ENCODE results near the gene LILRA5. TPM values are rescaled to one million over a fixed set of nuclear protein-coding genes. Genes with fewer than 3 reads are reported as not detected.
"Not testable (repeated sequence)": the region's sequence is repeated elsewhere in the genome, so short reads cannot be mapped to it uniquely, and the experiment has no call there.

The LILRA5 gene
- total RNA-seq, 1 donor from 2014 or later = not detected

DNA sequence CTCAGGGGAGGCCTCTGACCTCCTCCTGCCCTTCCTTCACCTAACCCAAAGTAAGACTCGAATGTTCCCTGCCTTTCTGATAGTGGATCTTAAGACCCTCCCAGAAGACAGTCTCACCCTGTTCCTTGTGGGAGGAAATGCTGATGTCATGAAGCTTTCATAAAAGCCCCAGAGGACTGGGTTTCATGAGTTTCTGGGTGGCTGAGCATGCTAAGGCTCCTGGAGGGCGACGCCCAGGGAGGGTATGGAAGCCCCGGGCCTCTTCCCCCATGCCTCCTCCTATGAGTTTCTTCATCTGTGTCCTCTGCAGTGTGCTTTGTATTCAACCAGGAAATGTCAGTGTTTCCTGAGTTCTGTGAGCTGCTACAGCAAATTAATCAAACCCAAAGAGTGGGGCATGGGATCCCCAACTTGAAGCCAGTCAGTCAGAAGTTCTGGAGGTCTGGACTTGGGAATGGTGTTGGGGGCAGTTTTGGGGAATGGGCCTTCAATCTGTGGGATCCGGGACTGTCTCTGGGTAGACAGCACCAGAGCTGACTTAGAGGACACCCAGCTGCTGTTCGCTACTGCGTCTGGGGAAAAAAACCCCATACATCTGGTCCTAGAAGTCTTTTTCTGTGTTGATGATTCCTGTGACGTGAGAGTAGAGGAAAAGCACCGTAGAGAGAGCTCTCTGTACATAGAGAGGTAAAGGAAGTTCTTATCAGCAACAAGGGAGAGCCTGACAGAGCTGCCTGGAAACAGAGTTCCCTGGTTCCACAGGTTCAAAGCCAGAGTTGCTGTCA, 30.1 kb downstream of the LILRA5 start:
- H3K4me3 Mint-ChIP-seq = no peak overlapping the region
- no peak for DNase-seq (ENCODE audit: low read depth, low spot score)
- no peak overlapping the region for H3K27ac Mint-ChIP-seq (ENCODE audit: unreplicated experiment)
- TF ChIP-seq, protein P1, sequence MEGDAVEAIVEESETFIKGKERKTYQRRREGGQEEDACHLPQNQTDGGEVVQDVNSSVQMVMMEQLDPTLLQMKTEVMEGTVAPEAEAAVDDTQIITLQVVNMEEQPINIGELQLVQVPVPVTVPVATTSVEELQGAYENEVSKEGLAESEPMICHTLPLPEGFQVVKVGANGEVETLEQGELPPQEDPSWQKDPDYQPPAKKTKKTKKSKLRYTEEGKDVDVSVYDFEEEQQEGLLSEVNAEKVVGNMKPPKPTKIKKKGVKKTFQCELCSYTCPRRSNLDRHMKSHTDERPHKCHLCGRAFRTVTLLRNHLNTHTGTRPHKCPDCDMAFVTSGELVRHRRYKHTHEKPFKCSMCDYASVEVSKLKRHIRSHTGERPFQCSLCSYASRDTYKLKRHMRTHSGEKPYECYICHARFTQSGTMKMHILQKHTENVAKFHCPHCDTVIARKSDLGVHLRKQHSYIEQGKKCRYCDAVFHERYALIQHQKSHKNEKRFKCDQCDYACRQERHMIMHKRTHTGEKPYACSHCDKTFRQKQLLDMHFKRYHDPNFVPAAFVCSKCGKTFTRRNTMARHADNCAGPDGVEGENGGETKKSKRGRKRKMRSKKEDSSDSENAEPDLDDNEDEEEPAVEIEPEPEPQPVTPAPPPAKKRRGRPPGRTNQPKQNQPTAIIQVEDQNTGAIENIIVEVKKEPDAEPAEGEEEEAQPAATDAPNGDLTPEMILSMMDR (conservative IDR thresholded peaks at IDR 0.05) = no peak
- H3K9me3 Mint-ChIP-seq = no peaks in the 10 kb centered on the region
- H3K27me3 Mint-ChIP-seq (ENCODE audit: low read depth) = peaks cover 55% of the 10 kb centered on the region
- H3K36me3 Mint-ChIP-seq (ENCODE audit: low read depth) = no peaks in the 10 kb centered on the region
- H3K4me1 Mint-ChIP-seq = no peaks in the 10 kb centered on the region

DNA sequence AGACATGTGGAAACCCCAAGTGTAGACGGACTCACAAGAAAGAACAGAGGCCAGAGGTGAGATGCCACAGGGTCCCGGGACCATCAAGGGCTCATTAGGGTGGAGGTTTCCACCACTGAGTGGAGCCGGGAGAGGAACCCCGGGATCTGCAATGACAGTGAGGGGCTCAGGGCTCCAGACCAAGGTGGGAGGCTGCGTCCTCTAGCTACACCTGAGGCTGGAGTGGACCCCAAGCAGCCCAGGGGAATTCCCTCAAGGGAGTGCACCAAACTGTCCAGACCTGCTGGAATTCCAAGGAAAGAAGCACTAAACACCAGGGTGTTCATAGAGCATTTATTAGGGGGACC, 31.3 kb downstream of the LILRA5 start:
- H3K4me3 Mint-ChIP-seq; H3K36me3 Mint-ChIP-seq (ENCODE audit: low read depth); H3K27ac Mint-ChIP-seq (ENCODE audit: unreplicated experiment); H3K4me1 Mint-ChIP-seq; H3K9me3 Mint-ChIP-seq; DNase-seq (ENCODE audit: low read depth, low spot score): not testable (repeated sequence)
- H3K27me3 Mint-ChIP-seq (ENCODE audit: low read depth) = peaks cover 43% of the 10 kb centered on the region

DNA sequence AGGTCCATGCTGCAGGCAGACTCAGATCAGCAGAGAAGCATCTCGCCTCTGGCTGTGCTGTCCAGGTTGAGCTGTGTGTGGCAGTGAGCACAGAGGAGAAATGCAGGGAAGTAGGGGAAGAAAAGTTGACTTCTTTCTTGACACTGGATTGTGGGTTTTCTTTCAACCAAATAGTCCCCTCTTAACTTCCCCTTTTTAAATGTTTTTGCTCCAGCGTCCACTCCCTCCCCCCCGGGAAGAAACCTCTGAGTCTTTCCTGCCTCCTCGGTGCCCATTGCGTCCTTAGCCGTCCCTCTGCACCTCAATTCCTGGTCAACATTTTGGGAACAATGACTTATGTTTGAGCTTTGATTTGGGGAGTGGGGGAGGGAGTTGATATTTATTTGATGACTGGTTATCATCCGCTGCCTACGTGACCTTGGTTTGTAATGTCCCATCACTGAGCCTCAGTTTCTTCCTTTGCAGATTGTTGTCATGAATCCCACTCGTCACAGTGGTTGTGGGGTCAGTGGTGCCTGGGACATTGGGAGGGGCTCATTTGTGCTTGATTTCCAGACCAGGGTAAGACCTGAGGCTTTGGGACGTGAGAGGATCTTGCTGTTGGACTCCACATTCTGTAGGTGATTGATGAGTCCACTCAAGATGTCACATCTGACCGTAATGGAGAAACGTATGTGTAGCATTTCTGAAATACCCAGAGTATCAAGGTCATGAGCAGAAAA, 31.8 kb downstream of the LILRA5 start, which contains the start of gene LILRB2:
Gene LILRB2, minus strand, starts transcription at position 104 of the 722 bp plus-strand sequence. CDS start 614 bp downstream, outside the sequence.
- H3K27me3 Mint-ChIP-seq (ENCODE audit: low read depth) = peaks cover 45% of the 10 kb centered on the region
- no peak for DNase-seq (ENCODE audit: low read depth, low spot score)
- no peak within 1 kb of the TSS for H3K27ac Mint-ChIP-seq (ENCODE audit: unreplicated experiment)
- no peaks in the 10 kb centered on the region for H3K4me1 Mint-ChIP-seq
- H3K9me3 Mint-ChIP-seq = no peaks in the 10 kb centered on the region
- TF ChIP-seq, protein P1 (conservative IDR thresholded peaks at IDR 0.05) = no peak
- no peaks in the 10 kb centered on the region for H3K36me3 Mint-ChIP-seq (ENCODE audit: low read depth)
- H3K4me3 Mint-ChIP-seq = no peak within 1 kb of the TSS

DNA sequence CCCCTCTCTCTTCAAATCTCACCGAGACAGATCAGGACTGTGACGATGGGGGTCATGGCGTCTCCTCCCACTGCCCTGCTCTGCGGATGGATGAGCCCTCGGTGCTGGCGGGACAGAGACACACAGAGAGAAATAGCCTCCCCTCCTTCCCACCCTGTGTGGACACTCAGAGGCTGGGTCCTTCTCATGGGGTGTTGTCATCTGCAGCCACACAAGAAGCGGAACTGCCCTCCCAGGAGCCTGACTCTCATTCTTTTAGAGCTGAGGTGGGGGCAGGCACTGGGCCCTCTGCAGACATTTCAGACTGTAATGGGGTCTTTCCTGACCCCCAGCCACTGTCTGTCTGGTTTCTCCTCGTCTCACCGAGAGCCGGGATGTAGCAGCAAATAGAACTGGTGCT, 32.5 kb downstream of the LILRA5 start:
- not testable (repeated sequence) for H3K4me3 Mint-ChIP-seq; H3K4me1 Mint-ChIP-seq; H3K9me3 Mint-ChIP-seq; DNase-seq (ENCODE audit: low read depth, low spot score); H3K36me3 Mint-ChIP-seq (ENCODE audit: low read depth); H3K27ac Mint-ChIP-seq (ENCODE audit: unreplicated experiment)
- H3K27me3 Mint-ChIP-seq (ENCODE audit: low read depth) = peaks cover 45% of the 10 kb centered on the region

DNA sequence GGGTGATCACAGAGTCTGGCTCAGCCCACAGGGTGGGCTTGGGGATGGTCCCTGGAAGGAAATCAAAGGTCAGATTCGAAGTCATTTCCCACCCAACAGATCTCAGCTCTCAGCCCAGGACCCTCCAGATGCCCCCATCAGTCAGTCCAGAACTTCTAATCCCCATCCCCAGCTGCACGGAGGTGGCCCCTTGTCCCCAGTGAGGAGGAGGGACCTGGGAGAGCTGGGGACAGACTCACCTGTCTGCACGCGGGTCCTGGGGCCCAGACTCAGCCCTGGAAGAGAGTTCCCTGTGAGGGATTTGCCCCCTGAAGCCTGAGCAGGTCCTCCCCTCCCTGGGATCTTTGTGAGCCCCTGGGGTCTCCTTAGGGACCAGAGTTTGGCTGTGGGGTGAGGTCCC, 32.9 kb downstream of the LILRA5 start:
- H3K4me1 Mint-ChIP-seq; H3K9me3 Mint-ChIP-seq; H3K27ac Mint-ChIP-seq (ENCODE audit: unreplicated experiment); DNase-seq (ENCODE audit: low read depth, low spot score); H3K4me3 Mint-ChIP-seq; H3K36me3 Mint-ChIP-seq (ENCODE audit: low read depth): not testable (repeated sequence)
- H3K27me3 Mint-ChIP-seq (ENCODE audit: low read depth) = peaks cover 45% of the 10 kb centered on the region

DNA sequence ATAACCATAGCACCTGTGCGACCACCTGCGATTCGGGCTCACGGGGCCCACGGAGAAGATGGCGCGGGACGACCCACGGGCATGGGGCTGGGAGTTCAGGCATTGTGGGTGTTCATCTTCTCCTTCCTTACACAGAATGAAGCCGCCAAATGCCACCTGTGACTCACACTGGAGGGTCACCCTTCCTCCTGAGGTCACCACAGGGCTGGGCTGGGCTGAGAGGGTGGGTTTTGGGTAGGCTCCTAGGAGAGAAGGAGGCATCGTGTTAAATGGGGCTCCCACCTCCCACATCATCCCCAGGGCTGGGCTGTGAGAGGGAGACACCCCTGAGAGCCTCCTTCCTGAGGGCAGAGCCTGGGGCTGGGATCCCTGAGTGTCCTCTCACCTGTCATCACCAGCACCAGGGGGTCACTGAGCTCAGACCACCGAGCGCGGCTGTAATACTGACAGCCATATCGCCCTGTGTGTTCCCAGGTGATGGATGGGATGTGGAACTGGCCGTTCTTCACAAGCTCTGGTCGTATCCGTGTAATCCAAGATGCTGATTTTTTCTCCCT, 33.5 kb downstream of the LILRA5 start:
- TF ChIP-seq, protein P1 (conservative IDR thresholded peaks at IDR 0.05) = no peak
- Mint-ChIP-seq H3K9me3 (no peaks in the 10 kb centered on the region), H3K36me3 (ENCODE audit: low read depth) (no peaks in the 10 kb centered on the region), H3K4me1 (no peaks in the 10 kb centered on the region), H3K27ac (ENCODE audit: unreplicated experiment) (no peak overlapping the region), H3K27me3 (ENCODE audit: low read depth) (peaks cover 40% of the 10 kb centered on the region), H3K4me3 (no peak overlapping the region)
- no peak for DNase-seq (ENCODE audit: low read depth, low spot score)

DNA sequence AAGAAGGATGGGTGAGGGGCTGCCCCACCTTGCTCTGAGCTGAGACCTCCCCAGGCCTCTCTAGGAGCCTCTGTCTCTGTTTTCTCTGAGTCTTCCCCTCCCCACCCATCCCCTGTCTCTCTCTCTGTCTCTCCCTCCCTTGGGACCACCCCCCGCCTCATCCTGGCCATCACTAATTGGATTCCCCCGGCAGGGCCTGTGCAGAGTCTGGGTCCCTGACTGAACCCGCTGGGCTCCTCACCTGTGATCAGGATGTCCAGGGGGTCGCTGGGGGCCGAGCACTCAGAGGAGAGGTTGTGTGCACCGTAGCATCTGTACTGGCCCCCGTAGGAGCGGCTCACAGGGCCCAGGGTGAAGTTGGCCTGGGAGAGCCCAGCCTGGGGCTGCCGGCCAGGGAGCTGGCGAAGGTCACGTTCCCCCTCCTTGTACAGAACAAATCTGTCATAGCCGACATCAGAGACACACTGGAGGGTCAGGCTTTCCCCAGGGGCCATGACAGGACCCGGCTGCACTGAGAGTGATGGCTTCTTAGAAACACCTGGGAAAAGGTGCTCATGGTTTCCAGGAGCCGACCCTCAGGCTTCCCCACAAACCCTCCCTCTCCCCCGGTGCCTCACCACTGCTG, 34.3 kb downstream of the LILRA5 start:
- H3K4me3 Mint-ChIP-seq; DNase-seq (ENCODE audit: low read depth, low spot score); H3K4me1 Mint-ChIP-seq; H3K36me3 Mint-ChIP-seq (ENCODE audit: low read depth); H3K27ac Mint-ChIP-seq (ENCODE audit: unreplicated experiment); H3K9me3 Mint-ChIP-seq: not testable (repeated sequence)
- peaks cover 42% of the 10 kb centered on the region for H3K27me3 Mint-ChIP-seq (ENCODE audit: low read depth)

DNA sequence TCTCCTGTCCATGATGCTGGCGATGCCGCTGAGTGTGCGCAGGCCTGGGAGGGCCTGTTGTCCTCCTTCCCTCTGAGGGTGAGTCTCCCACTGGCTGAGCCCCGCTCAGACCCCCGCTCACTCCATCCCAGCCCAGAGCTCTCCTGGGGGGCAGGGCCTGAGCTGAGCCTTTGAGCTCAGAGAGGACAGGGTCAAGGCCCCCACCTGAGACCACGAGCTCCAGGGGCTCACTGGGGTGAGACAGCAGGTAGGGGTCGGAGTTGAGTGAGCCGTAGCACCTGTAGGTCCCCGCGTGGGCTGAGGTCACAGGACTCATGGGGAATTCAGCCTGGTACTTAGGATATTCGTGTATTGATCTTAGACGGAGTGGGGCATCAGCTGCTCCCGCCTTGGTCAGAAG, 34.9 kb downstream of the LILRA5 start:
- not testable (repeated sequence) for H3K27ac Mint-ChIP-seq (ENCODE audit: unreplicated experiment); H3K9me3 Mint-ChIP-seq; DNase-seq (ENCODE audit: low read depth, low spot score); H3K4me3 Mint-ChIP-seq; H3K4me1 Mint-ChIP-seq; H3K36me3 Mint-ChIP-seq (ENCODE audit: low read depth)
- peaks cover 44% of the 10 kb centered on the region for H3K27me3 Mint-ChIP-seq (ENCODE audit: low read depth)

DNA sequence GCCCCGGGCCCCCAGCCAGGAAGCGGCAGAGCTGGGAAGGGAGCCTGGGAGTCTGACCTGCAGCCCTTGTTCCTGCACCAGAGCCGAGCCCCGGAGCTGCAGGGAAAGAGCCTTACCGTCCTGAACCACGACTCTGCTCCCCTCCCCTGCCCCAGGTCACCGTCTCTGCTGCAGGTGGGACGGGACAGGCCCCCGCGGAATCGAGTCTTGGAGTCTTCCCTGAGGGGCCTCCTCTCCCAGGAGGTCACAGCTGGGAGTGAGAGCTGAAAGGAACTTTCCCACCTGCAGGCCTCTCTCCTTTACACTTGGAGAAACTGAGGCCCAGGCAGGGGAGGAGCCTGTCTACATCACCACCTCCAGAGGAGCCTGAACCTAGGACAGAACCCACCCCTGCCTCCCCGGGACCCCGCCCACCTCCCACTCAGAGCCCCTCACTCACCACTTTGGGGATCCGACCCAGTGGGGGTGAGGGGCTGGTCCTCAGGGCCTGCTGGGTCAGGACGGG, 35.8 kb downstream of the LILRA5 start:
- peaks cover 44% of the 10 kb centered on the region for H3K27me3 Mint-ChIP-seq (ENCODE audit: low read depth)
- not testable (repeated sequence) for H3K4me1 Mint-ChIP-seq; DNase-seq (ENCODE audit: low read depth, low spot score); H3K9me3 Mint-ChIP-seq; H3K27ac Mint-ChIP-seq (ENCODE audit: unreplicated experiment); H3K36me3 Mint-ChIP-seq (ENCODE audit: low read depth); H3K4me3 Mint-ChIP-seq

Data from neural crest cell (in vitro differentiated cells).